GM13976 (cell line): Measurements from ENCODE around the gene PATJ.
A peak's percentile ranks its signal among the peaks of the same experiment; 100 is the strongest.
"Not testable (repeated sequence)": the region's sequence is repeated elsewhere in the genome, so short reads cannot be mapped to it uniquely, and the experiment has no call there.

Experiments
- DNase-seq: peaks from one replicate; pipeline ENCODE4 v3.0.0; 2012; ENCODE audit warnings: low spot score
- in situ Hi-C: fragments of 300-500 bp; cut with MboI; formaldehyde crosslinking; loops from one replicate; pipeline ENCODE4 v1.12.0; 2022; ENCODE audit warnings: low sequenced_read_pairs, mixed read lengths, inconsistent platforms; ENCODE audit not compliant: unreplicated experiment
- TF ChIP-seq, protein P1 (sequence below): IDR thresholded peaks from 2 replicates; pipeline ENCODE4 v1.5.1; 2012; ENCODE audit warnings: borderline replicate concordance, mild to moderate bottlenecking; ENCODE audit not compliant: insufficient read depth; ENCODE audit errors: extremely low read depth, missing control alignments, control extremely low read depth

PATJ gene, protein sequence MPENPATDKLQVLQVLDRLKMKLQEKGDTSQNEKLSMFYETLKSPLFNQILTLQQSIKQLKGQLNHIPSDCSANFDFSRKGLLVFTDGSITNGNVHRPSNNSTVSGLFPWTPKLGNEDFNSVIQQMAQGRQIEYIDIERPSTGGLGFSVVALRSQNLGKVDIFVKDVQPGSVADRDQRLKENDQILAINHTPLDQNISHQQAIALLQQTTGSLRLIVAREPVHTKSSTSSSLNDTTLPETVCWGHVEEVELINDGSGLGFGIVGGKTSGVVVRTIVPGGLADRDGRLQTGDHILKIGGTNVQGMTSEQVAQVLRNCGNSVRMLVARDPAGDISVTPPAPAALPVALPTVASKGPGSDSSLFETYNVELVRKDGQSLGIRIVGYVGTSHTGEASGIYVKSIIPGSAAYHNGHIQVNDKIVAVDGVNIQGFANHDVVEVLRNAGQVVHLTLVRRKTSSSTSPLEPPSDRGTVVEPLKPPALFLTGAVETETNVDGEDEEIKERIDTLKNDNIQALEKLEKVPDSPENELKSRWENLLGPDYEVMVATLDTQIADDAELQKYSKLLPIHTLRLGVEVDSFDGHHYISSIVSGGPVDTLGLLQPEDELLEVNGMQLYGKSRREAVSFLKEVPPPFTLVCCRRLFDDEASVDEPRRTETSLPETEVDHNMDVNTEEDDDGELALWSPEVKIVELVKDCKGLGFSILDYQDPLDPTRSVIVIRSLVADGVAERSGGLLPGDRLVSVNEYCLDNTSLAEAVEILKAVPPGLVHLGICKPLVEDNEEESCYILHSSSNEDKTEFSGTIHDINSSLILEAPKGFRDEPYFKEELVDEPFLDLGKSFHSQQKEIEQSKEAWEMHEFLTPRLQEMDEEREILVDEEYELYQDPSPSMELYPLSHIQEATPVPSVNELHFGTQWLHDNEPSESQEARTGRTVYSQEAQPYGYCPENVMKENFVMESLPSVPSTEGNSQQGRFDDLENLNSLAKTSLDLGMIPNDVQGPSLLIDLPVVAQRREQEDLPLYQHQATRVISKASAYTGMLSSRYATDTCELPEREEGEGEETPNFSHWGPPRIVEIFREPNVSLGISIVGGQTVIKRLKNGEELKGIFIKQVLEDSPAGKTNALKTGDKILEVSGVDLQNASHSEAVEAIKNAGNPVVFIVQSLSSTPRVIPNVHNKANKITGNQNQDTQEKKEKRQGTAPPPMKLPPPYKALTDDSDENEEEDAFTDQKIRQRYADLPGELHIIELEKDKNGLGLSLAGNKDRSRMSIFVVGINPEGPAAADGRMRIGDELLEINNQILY (N-terminal part only)

DNA sequence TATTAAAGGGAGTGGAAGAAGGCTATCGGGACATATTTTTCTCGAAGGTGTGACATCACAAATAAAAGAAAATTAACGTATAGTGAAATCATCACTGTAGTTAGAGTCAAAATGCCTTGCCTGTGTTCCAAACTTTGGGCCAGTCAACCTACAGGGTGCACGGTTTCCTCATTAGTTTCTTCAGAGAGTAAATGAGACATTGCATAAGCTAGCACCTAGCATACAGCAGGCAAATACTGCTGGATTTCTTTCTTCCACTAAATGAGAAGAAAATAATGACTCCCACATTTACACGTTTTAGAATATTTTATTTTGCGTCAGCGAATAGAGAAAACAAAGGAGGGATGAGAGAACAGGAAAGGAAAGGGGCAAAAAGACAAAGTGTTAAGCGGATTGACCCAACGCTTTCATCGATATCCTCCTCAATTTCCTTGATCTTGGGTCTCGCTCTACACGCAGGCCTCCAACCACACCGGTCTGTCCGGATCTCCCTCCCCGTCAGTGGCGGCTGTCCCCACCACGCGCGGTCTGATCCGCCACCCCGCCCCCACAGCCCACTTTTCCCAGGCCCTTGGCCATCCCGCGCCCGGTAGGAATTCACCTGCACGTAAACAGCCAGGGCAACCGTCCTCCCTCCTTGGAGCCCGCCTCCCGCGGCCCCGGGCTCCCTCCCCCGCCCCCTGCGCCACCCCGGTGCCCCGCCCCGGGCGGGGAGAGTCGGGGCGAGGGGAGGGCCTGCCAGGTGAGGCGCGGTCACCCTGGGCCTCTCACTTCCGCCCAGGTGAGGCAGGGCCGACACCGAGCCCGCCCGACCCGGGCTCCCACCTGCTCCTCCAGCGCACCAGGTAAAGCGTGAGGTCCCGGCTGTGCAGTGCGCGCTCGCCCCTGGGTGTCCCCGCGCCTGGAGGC is at the start of gene PATJ:
PATJ (plus strand) TSS at position 770 of the 909 bp plus-strand sequence. CDS start 20,413 bp downstream, outside the sequence.
- DNase-seq = peak; percentile 87
- in situ Hi-C loops = no loop called here
- TF ChIP-seq, protein P1, sequence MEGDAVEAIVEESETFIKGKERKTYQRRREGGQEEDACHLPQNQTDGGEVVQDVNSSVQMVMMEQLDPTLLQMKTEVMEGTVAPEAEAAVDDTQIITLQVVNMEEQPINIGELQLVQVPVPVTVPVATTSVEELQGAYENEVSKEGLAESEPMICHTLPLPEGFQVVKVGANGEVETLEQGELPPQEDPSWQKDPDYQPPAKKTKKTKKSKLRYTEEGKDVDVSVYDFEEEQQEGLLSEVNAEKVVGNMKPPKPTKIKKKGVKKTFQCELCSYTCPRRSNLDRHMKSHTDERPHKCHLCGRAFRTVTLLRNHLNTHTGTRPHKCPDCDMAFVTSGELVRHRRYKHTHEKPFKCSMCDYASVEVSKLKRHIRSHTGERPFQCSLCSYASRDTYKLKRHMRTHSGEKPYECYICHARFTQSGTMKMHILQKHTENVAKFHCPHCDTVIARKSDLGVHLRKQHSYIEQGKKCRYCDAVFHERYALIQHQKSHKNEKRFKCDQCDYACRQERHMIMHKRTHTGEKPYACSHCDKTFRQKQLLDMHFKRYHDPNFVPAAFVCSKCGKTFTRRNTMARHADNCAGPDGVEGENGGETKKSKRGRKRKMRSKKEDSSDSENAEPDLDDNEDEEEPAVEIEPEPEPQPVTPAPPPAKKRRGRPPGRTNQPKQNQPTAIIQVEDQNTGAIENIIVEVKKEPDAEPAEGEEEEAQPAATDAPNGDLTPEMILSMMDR = no peak

DNA sequence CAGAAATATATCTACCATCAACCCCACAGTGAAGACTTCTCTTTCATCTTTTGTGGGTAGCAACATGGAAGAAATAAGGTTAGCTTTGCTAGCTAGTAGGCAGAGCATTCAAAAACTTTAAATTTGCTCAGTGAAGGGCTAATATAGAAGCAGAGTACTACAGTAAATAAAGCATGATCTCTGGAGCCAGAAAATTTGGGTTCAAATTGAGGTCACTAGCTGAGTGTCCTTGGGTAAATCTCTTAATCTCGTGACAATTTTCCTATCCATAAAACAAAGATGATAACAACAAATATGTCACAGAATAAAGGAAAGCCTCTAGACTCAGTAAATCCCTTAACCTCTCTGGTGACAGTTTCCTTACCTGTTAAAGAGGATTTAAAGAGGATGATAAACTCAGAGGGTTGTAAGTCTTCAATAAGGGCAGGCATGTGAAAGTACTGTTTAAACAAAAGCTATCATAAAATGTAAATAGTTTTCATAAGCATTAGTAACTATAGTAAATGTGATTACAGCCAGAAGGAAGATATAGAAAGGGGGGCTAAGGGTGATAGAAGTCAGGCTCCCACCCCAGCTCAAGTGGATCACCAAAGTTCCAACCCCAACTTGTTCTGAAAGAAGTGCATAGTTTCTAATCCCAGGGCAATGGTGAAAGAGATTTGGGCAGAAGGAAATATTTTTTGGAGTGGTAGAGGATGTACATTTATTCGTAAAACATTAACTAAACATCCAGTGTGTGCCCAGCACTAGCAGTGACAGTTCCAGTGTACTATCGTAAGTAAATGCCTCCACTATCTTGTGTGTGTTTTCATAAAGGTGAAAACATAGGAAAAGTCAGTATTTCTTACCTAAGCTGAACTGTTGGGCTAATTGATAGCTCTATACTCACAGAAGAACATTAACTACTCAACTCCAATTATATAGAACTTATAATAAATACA is 42.1 kb upstream of the PATJ start:
- no peak for DNase-seq
- TF ChIP-seq, protein P1 = no peak
- in situ Hi-C loops = no loop called here

DNA sequence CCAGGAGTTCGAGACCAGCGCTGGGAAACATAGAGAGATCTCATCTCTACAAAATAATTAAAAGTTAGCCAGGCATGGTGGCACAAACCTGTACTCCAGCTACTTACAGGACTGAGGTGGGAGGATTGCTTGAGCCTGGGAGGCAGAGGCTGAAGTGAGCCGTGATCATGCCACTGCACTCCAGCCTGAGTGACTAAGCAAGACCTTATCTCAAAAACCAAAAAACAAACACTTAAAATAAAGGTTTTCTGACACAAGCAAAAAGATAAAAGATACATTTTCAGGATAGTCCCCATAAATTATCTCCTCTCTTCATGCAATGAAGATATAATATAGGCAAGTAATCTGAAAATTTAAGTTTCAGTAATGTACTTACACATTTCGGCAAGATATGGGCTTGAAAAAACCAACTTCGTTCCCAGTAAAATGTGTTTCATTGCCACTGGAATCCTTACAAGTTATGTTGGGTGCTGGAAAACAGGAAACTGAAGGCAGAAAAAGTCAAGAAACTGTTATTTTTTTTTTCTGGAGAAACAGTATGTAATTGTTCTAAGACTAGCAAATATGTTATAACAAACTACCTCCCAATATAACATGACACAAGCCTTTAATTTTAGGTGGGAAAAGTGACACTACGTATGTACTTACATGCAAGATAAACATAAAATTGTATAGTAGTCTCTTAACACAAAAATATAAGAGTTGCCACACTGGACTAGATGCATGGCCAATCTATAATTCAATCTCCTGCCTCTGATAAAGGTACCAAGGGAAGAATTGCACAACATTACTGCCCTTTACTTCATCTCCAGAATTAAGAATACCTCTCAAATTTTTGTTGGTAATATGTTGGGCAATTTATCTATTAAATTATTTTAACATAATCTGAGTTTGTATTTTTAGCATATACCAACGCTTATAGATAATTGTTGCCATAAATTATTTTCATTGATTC is 33.0 kb upstream of the PATJ start:
- TF ChIP-seq, protein P1 = no peak
- DNase-seq = no peak
- in situ Hi-C loops = no loop called here

DNA sequence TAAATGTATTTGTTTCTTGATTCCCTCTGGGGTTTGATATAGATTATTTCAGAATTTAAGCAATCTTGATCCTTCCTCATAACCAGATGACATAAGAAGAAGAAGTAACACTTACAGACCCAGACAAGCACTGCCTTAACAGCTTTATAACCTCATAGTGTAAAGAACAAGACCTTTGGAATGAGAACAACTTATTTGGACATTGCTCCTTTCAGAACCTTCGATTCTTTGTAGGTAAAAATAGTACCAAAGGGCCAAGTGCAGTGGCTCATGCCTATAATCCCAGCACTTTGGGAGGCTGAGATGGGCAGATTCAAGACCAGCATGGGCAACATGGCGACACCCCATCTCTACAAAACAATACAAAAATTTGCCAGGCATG is 32.4 kb upstream of the PATJ start:
- TF ChIP-seq, protein P1 = no peak
- in situ Hi-C loops = no loop called here
- DNase-seq = no peak

DNA sequence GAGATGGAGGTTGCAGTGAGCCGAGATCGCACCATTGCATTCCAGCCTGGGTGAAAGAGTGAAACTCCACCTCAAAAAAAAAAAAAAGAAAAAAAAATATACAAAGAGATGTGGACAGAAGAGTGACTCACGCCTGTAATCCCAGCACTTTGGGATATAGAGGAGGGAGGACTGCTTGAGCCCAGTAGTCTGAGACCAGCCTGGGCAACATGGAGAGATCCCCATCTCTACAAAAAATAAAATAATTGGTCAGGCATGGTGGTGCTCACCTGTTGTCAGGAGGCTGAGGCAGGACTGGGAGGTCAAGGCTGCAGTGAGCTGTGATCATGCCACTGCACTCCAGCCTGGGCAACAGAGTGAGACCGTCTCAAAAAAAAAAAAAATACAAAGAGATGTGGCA is 31.0 kb upstream of the PATJ start:
- in situ Hi-C loops, DNase-seq: not testable (repeated sequence)
